Measurements from ENCODE around the gene EPS8L3. TPM values are rescaled to one million over a fixed set of nuclear protein-coding genes. Genes with fewer than 3 reads are reported as not detected.

Gene EPS8L3
- total RNA-seq, 2 experiments from 2014 or later, result not detected

DNA sequence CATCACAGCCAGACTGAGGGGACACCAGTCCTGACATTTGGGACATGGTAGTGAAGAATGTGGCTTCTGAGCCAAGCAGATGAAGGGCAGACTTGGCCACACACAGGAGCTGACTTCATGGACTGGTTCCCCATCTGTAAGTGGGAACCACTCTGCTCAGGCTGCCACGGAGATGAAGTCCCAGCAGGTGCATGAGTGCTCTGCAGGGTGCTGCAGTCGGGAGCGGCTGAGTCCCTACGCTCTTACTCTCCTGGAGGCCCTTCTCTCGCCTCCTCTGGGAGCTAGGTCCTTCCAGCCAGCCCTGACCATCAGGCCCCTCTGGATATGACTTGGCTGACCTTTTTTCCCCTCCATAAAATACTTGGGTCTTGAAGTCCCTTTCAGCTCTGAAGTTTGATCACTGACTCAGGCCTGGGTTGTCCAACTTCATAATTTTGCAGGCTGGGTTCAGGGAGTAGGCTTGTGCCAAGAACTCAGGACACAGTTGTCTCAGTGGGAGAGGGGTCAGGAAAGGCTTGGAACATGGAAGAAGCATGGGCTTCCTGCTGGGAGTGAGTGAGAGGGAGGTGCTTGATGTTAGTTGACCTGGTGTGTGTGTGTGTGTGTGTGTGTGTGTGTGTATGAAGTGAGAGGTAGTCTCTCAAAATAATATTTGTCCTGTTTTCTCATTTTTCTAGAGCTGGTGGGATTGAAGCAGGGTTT, 21.0 kb upstream of the EPS8L3 start:
- intact Hi-C loops (cut with micrococcal nuclease), result no loop called here
- Mint-ChIP-seq H3K4me1 (ENCODE audit: low read depth) (peaks cover 21% of the 10 kb centered on the region), H3K4me3 (no peak overlapping the region), H3K36me3 (ENCODE audit: low read depth) (no peaks in the 10 kb centered on the region), H3K27me3 (ENCODE audit: low read depth) (no peaks in the 10 kb centered on the region), H3K27ac (no peak overlapping the region), H3K9me3 (peaks cover 6% of the 10 kb centered on the region)
- DNase-seq, result no peak
- CTCF ChIA-PET, result interaction anchor here (0.8 to 25.2 kb wide), 3 partner anchors 9 to 226 kb away, joined by 3 to 622 read pairs (median 73); partner anchors contain the start of gene AHCYL1

GRCh38 chr1:109783436-109783835, 19.7 kb upstream of the EPS8L3 start:
- DNase-seq, result no peak
- peaks cover 14% of the 10 kb centered on the region for H3K4me1 Mint-ChIP-seq (ENCODE audit: low read depth)
- H3K27ac Mint-ChIP-seq, result no peak overlapping the region
- no peaks in the 10 kb centered on the region for H3K27me3 Mint-ChIP-seq (ENCODE audit: low read depth)
- peaks cover 6% of the 10 kb centered on the region for H3K9me3 Mint-ChIP-seq
- no peak overlapping the region for H3K4me3 Mint-ChIP-seq
- H3K36me3 Mint-ChIP-seq (ENCODE audit: low read depth), result no peaks in the 10 kb centered on the region
- intact Hi-C loops (cut with micrococcal nuclease), result no loop called here
- CTCF ChIA-PET, result interaction anchor here (25.2 kb wide), 1 partner anchor 198 kb away, joined by 622 read pairs; the partner anchor contains the start of gene AHCYL1

DNA sequence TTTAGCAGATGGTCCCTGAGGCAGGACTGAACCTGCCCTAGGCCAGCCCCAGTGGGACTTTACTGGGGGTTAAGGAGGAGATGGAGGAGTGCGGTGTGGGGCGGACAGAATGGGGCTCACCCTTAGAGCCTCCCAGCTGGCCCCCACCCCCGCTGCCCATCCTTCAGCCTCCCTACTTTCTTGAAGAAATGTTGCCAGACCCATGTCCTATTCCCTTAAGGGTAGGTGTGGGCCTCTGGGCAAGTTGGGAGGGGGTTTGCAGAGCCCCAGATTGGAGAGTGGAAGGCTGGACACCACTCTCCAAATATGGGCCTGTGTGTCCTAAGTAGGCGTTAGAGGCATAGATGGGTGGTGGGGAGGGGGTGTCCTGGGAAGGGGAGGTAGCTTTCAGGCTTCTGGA, 19.2 kb upstream of the EPS8L3 start:
- H3K4me1 Mint-ChIP-seq (ENCODE audit: low read depth), result peaks cover 14% of the 10 kb centered on the region
- H3K27ac Mint-ChIP-seq, result no peak overlapping the region
- H3K9me3 Mint-ChIP-seq, result peaks cover 6% of the 10 kb centered on the region
- H3K4me3 Mint-ChIP-seq, result no peak overlapping the region
- H3K27me3 Mint-ChIP-seq (ENCODE audit: low read depth), result no peaks in the 10 kb centered on the region
- no peak for DNase-seq
- H3K36me3 Mint-ChIP-seq (ENCODE audit: low read depth), result no peaks in the 10 kb centered on the region
- CTCF ChIA-PET, result interaction anchor here (1.1 to 25.2 kb wide), 2 partner anchors 9 to 199 kb away, joined by 3 to 622 read pairs; partner anchors contain the start of gene AHCYL1
- intact Hi-C loops (cut with micrococcal nuclease), result no loop called here

- Mint-ChIP-seq H3K4me3 (no peak overlapping the region), H3K9me3 (peaks cover 6% of the 10 kb centered on the region), H3K27me3 (ENCODE audit: low read depth) (no peaks in the 10 kb centered on the region), H3K4me1 (ENCODE audit: low read depth) (peaks cover 11% of the 10 kb centered on the region), H3K27ac (no peak overlapping the region), H3K36me3 (ENCODE audit: low read depth) (no peaks in the 10 kb centered on the region)
- CTCF ChIA-PET, result interaction anchor here (1.1 to 25.2 kb wide), 2 partner anchors 8 to 199 kb away, joined by 3 to 622 read pairs; partner anchors contain the start of gene AHCYL1
- DNase-seq, result no peak
- intact Hi-C loops (cut with micrococcal nuclease), result no loop called here
These were observed 18.8 kb upstream of the EPS8L3 start for GRCh38 chr1:109782514-109782913.

DNA sequence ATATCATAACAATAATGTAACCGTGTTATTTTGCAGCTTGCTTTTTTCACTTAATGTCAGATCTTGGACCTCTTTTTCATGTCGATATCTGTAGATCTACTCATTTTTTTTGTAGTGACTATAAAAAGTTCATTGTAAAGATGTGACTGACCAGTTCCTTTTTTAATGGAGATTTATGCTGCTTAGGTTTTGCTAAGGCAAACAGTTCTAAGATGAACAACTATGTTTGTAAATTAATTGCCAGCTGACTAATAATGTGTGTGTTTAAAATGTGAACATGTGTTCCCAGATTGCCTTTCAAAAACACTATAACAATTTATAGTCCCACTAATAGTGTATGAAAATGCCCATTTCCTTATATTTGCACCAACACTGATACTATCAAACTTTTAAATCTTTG, 18.1 kb upstream of the EPS8L3 start:
- CTCF ChIA-PET, result interaction anchor here (0.7 to 25.2 kb wide), 4 partner anchors 9 to 200 kb away, joined by 3 to 622 read pairs (median 4); partner anchors contain the start of gene AHCYL1
- peaks cover 6% of the 10 kb centered on the region for H3K9me3 Mint-ChIP-seq
- DNase-seq, result no peak
- H3K27ac Mint-ChIP-seq, result no peak overlapping the region
- H3K4me1 Mint-ChIP-seq (ENCODE audit: low read depth), result peaks cover 8% of the 10 kb centered on the region
- no peaks in the 10 kb centered on the region for H3K36me3 Mint-ChIP-seq (ENCODE audit: low read depth)
- no peak overlapping the region for H3K4me3 Mint-ChIP-seq
- intact Hi-C loops (cut with micrococcal nuclease), result no loop called here
- H3K27me3 Mint-ChIP-seq (ENCODE audit: low read depth), result no peaks in the 10 kb centered on the region

DNA sequence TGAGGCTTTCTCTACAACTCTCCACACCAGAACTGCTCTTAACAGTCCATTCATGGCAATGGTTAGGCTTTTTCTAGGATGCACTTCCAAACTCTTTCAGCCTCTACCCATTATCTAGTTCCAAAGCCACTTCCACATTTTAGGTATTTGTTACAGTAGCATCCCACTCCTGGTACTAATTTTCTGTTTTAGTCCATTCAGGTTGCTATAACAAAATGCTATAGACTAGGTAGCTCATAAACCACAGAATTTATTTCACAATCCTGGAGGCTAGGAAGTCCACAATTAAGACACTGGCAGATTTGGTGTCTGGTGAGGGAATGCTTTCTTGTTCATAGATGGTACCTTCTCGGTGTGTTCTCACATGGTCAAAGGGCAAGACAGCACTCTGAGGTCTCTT, 17.3 kb upstream of the EPS8L3 start:
- no peaks in the 10 kb centered on the region for H3K4me1 Mint-ChIP-seq (ENCODE audit: low read depth)
- intact Hi-C loops (cut with micrococcal nuclease), result no loop called here
- no peaks in the 10 kb centered on the region for H3K36me3 Mint-ChIP-seq (ENCODE audit: low read depth)
- H3K9me3 Mint-ChIP-seq, result peaks cover 6% of the 10 kb centered on the region
- CTCF ChIA-PET, result interaction anchor here (0.8 to 25.2 kb wide), 2 partner anchors 10 to 201 kb away, joined by 3 to 622 read pairs; partner anchors contain the start of gene AHCYL1
- no peak overlapping the region for H3K27ac Mint-ChIP-seq
- H3K4me3 Mint-ChIP-seq, result no peak overlapping the region
- no peak for DNase-seq
- no peaks in the 10 kb centered on the region for H3K27me3 Mint-ChIP-seq (ENCODE audit: low read depth)

- CTCF ChIA-PET, result interaction anchor here (0.6 to 25.2 kb wide), 17 partner anchors 10 to 282 kb away, joined by 3 to 622 read pairs (median 6); partner anchors contain the start of genes AHCYL1 and CSF1
- Mint-ChIP-seq H3K4me3 (no peak overlapping the region), H3K36me3 (ENCODE audit: low read depth) (no peaks in the 10 kb centered on the region), H3K4me1 (ENCODE audit: low read depth) (no peaks in the 10 kb centered on the region), H3K27me3 (ENCODE audit: low read depth) (no peaks in the 10 kb centered on the region), H3K9me3 (peaks cover 6% of the 10 kb centered on the region), H3K27ac (no peak overlapping the region)
- intact Hi-C loops (cut with micrococcal nuclease), result loop anchor here (1.0 kb wide), 4 partner anchors 12 to 233 kb away; partner anchors contain the start of gene AHCYL1
- no peak for DNase-seq
These were observed 14.4 kb upstream of the EPS8L3 start for GRCh38 chr1:109777980-109778625.

GRCh38 chr1:109777436-109777835, 13.7 kb upstream of the EPS8L3 start:
- intact Hi-C loops (cut with micrococcal nuclease), result loop anchor here (1.0 kb wide), 4 partner anchors 13 to 234 kb away; partner anchors contain the start of gene AHCYL1
- no peak for DNase-seq
- CTCF ChIA-PET, result interaction anchor here (0.6 to 25.2 kb wide), 31 partner anchors 11 to 283 kb away, joined by 3 to 622 read pairs (median 5); partner anchors contain the start of genes AHCYL1, CSF1 and STRIP1
- H3K36me3 Mint-ChIP-seq (ENCODE audit: low read depth), result no peaks in the 10 kb centered on the region
- H3K9me3 Mint-ChIP-seq, result peaks cover 6% of the 10 kb centered on the region
- no peak overlapping the region for H3K4me3 Mint-ChIP-seq
- no peaks in the 10 kb centered on the region for H3K27me3 Mint-ChIP-seq (ENCODE audit: low read depth)
- H3K27ac Mint-ChIP-seq, result no peak overlapping the region
- no peaks in the 10 kb centered on the region for H3K4me1 Mint-ChIP-seq (ENCODE audit: low read depth)

- H3K4me1 Mint-ChIP-seq (ENCODE audit: low read depth), result no peaks in the 10 kb centered on the region
- peaks cover 6% of the 10 kb centered on the region for H3K9me3 Mint-ChIP-seq
- intact Hi-C loops (cut with micrococcal nuclease), result loop anchor here (1.0 kb wide), 4 partner anchors 13 to 234 kb away; partner anchors contain the start of gene AHCYL1
- H3K4me3 Mint-ChIP-seq, result no peak overlapping the region
- no peaks in the 10 kb centered on the region for H3K36me3 Mint-ChIP-seq (ENCODE audit: low read depth)
- DNase-seq, result peak; percentile 87
- no peaks in the 10 kb centered on the region for H3K27me3 Mint-ChIP-seq (ENCODE audit: low read depth)
- CTCF ChIA-PET, result interaction anchor here (0.6 to 25.2 kb wide), 34 partner anchors 12 to 283 kb away, joined by 3 to 622 read pairs (median 5); partner anchors contain the start of genes AHCYL1, CSF1 and STRIP1
- H3K27ac Mint-ChIP-seq, result no peak overlapping the region
These were observed 13.2 kb upstream of the EPS8L3 start for GRCh38 chr1:109776911-109777310.

DNA sequence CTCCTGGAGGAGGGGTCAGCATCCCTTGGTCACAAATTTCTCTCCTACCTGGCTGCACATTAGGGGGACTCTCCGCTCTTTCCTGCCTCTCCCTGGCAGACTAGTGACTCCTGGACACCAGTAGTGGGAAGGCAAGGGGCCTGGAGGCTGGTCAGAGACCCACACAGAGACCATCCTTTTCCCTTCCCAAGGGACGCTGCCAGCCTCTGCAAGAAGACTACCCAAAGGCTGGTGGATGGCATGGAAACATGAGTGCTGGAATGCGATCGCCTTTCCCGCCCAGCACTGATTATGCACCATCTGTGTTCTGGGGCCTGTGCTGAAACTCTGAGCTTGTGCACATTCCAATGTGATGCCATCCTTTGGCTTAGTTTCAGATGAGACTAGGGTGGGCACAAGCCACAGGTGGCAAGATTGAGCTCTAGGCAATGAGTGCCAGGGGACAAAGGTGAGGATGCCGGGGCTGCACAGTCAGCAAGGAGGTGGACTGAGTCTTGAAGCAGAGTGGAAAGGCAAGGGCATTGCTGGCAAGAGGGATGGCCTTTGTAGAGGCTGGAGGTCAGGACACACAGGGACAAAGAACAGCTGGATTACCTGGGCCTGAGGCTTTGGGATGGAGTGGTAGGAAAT, 12.6 kb upstream of the EPS8L3 start:
- Mint-ChIP-seq H3K4me1 (ENCODE audit: low read depth) (no peaks in the 10 kb centered on the region), H3K27me3 (ENCODE audit: low read depth) (no peaks in the 10 kb centered on the region), H3K4me3 (no peak overlapping the region), H3K36me3 (ENCODE audit: low read depth) (no peaks in the 10 kb centered on the region), H3K9me3 (peaks cover 6% of the 10 kb centered on the region), H3K27ac (no peak overlapping the region)
- CTCF ChIA-PET, result interaction anchor here (0.7 to 25.2 kb wide), 29 partner anchors 12 to 258 kb away, joined by 3 to 622 read pairs (median 5); partner anchors contain the start of genes AHCYL1, CSF1 and STRIP1
- intact Hi-C loops (cut with micrococcal nuclease), result no loop called here
- DNase-seq, result no peak

- Mint-ChIP-seq H3K27ac (no peak overlapping the region), H3K9me3 (no peaks in the 10 kb centered on the region), H3K27me3 (ENCODE audit: low read depth) (no peaks in the 10 kb centered on the region), H3K4me1 (ENCODE audit: low read depth) (no peaks in the 10 kb centered on the region), H3K4me3 (no peak overlapping the region), H3K36me3 (ENCODE audit: low read depth) (no peaks in the 10 kb centered on the region)
- intact Hi-C loops (cut with micrococcal nuclease), result no loop called here
- no peak for DNase-seq
- CTCF ChIA-PET, result interaction anchor here (0.8 to 25.2 kb wide), 18 partner anchors 10 to 260 kb away, joined by 3 to 622 read pairs (median 4); partner anchors contain the start of gene AHCYL1
These were observed 11.7 kb upstream of the EPS8L3 start for GRCh38 chr1:109775398-109775797.
